Measurements from ENCODE around the gene CAV3. TPM values are rescaled to one million over a fixed set of nuclear protein-coding genes. Genes with fewer than 3 reads are reported as not detected.

CAV3 gene
- total RNA-seq, 1 experiment from 2014 or later, result not detected

GRCh38 chr3:8769088-8769822 lies 35.7 kb downstream of the CAV3 start, which contains the start of gene OXTR:
Gene OXTR, minus strand, starts transcription at chr3:8769613. Its CDS starts 1,426 bp downstream, at chr3:8768187.
- peak within 1 kb of the TSS; percentile 88 for H2AFZ ChIP-seq (ENCODE audit: low read length)
- DNase-seq, result peak; percentile 90
- TF ChIP-seq CTCF (conservative IDR thresholded peaks at IDR 0.05; ENCODE audit: low read depth, low read length) (peak; percentile 99), EZH2phosphoT487 (IDR thresholded peaks at IDR 0.05; ENCODE audit: borderline replicate concordance, low read length) (no peak)
- CTCF ChIA-PET, result interaction anchor here (0.5 to 1.5 kb wide), 13 partner anchors 21 to 533 kb away, joined by 3 to 14 read pairs (median 4); no protein-coding TSS in a partner anchor
- intact Hi-C loops (cut with micrococcal nuclease), result loop anchor here (1.0 to 2.0 kb wide), 7 partner anchors 86 to 298 kb away; no protein-coding TSS in a partner anchor
- no peaks in the 10 kb centered on the region for H3K9me2 ChIP-seq (replicated peaks; ENCODE audit: low read length)
- peaks cover 11% of the 10 kb centered on the region for H3K79me2 ChIP-seq (ENCODE audit: low read length)
- peaks cover 37% of the 10 kb centered on the region; the same call in 1 of the 2 replicates for H3K4me1 ChIP-seq (ENCODE audit: insufficient read depth, low read length)
- peak within 1 kb of the TSS; percentile 35 for H3K9ac ChIP-seq (ENCODE audit: low read length)
- no peaks in the 10 kb centered on the region for H4K20me1 ChIP-seq (ENCODE audit: low read length)
- POLR2A ChIA-PET (ENCODE audit: unreplicated experiment), result no interaction called here
- no peaks in the 10 kb centered on the region for H3K27me3 ChIP-seq (ENCODE audit: low read length)
- H3K27ac ChIP-seq (ENCODE audit: low read length), result no peak within 1 kb of the TSS
- H3F3A ChIP-seq (ENCODE audit: low read length, unreplicated experiment), result no peaks in the 10 kb centered on the region
- ATAC-seq, result peak; percentile 86
- TSS peak; percentile 64 for BruUV-seq (replicated peaks)
- H3K4me2 ChIP-seq (ENCODE audit: low read length), result peak within 1 kb of the TSS; percentile 93
- H3K36me3 ChIP-seq (ENCODE audit: low read depth, low read length), result no peaks in the 10 kb centered on the region
- peak within 1 kb of the TSS; percentile 82 for H3K4me3 ChIP-seq (ENCODE audit: low read length)
- no peaks in the 10 kb centered on the region for H3K9me3 ChIP-seq (ENCODE audit: low read length)

- no peak for DNase-seq
- H3K27ac ChIP-seq (ENCODE audit: low read length), result no peak overlapping the region
- no peak for ATAC-seq
- no TSS peak for BruUV-seq (replicated peaks)
- no peak overlapping the region for H2AFZ ChIP-seq (ENCODE audit: low read length)
- no peaks in the 10 kb centered on the region for H3F3A ChIP-seq (ENCODE audit: low read length, unreplicated experiment)
- peaks cover 6% of the 10 kb centered on the region; the same call in 1 of the 2 replicates for H3K4me1 ChIP-seq (ENCODE audit: insufficient read depth, low read length)
- H3K4me2 ChIP-seq (ENCODE audit: low read length), result no peak overlapping the region
- CTCF ChIA-PET, result interaction anchor here (0.6 kb wide), 1 partner anchor 131 kb away, joined by 3 read pairs; no protein-coding TSS in a partner anchor
- H3K9ac ChIP-seq (ENCODE audit: low read length), result no peak overlapping the region
- POLR2A ChIA-PET (ENCODE audit: unreplicated experiment), result interaction anchor here (0.6 kb wide), 1 partner anchor 33 kb away, joined by 5 read pairs; no protein-coding TSS in a partner anchor
- no peaks in the 10 kb centered on the region for H4K20me1 ChIP-seq (ENCODE audit: low read length)
- H3K79me2 ChIP-seq (ENCODE audit: low read length), result no peaks in the 10 kb centered on the region
- no peaks in the 10 kb centered on the region for H3K36me3 ChIP-seq (ENCODE audit: low read depth, low read length)
- intact Hi-C loops (cut with micrococcal nuclease), result no loop called here
- no peaks in the 10 kb centered on the region for H3K27me3 ChIP-seq (ENCODE audit: low read length)
- H3K9me2 ChIP-seq (replicated peaks; ENCODE audit: low read length), result no peaks in the 10 kb centered on the region
- TF ChIP-seq CTCF (conservative IDR thresholded peaks at IDR 0.05; ENCODE audit: low read depth, low read length) (no peak), EZH2 (IDR thresholded peaks at IDR 0.05; ENCODE audit: low read length, unreplicated experiment) (no peak), EZH2phosphoT487 (IDR thresholded peaks at IDR 0.05; ENCODE audit: borderline replicate concordance, low read length) (no peak)
- H3K4me3 ChIP-seq (ENCODE audit: low read length), result no peak overlapping the region
- H3K9me3 ChIP-seq (ENCODE audit: low read length), result no peaks in the 10 kb centered on the region
Measured at GRCh38 chr3:8773941-8774542, 40.4 kb downstream of the CAV3 start.
